ENCODE data around the gene L3MBTL3. TPM values are rescaled to one million over a fixed set of nuclear protein-coding genes. Genes with fewer than 3 reads are reported as not detected.

Gene L3MBTL3
- total RNA-seq, 2 experiments from 2014 or later, result 13.5 to 14.9 TPM

- TF ChIP-seq CTCF (IDR thresholded peaks at IDR 0.05), result no peak
- no peak for ATAC-seq
- no peaks in the 10 kb centered on the region for H3K27me3 Mint-ChIP-seq
- POLR2A ChIA-PET, result no interaction called here
- peaks cover 3% of the 10 kb centered on the region for H3K9me3 Mint-ChIP-seq
- H3K4me3 Mint-ChIP-seq, result no peak overlapping the region
- CTCF ChIA-PET, result interaction anchor here (0.8 to 0.9 kb wide), 3 partner anchors 9 to 192 kb away, joined by 3 read pairs; no protein-coding TSS in a partner anchor
- intact Hi-C loops (cut with micrococcal nuclease), result no loop called here
- no peak overlapping the region for H3K27ac Mint-ChIP-seq
- peaks cover 34% of the 10 kb centered on the region for H3K36me3 Mint-ChIP-seq (ENCODE audit: low read depth)
- DNase-seq, result no peak
- H3K4me1 Mint-ChIP-seq (ENCODE audit: low read depth), result peaks cover 11% of the 10 kb centered on the region
These were observed 72.4 kb downstream of the L3MBTL3 start for GRCh38 chr6:130090796-130091195.

GRCh38 chr6:130093546-130093945 lies 75.2 kb downstream of the L3MBTL3 start:
- peaks cover 3% of the 10 kb centered on the region for H3K9me3 Mint-ChIP-seq
- intact Hi-C loops (cut with micrococcal nuclease), result no loop called here
- no peak overlapping the region for H3K4me3 Mint-ChIP-seq
- no peaks in the 10 kb centered on the region for H3K27me3 Mint-ChIP-seq
- no peak overlapping the region for H3K27ac Mint-ChIP-seq
- TF ChIP-seq CTCF (IDR thresholded peaks at IDR 0.05), result no peak
- peaks cover 11% of the 10 kb centered on the region for H3K4me1 Mint-ChIP-seq (ENCODE audit: low read depth)
- DNase-seq, result no peak
- ChIA-PET POLR2A (no interaction called here), CTCF (no interaction called here)
- no peak for ATAC-seq
- peaks cover 41% of the 10 kb centered on the region for H3K36me3 Mint-ChIP-seq (ENCODE audit: low read depth)

GRCh38 chr6:130098317-130098716 lies 79.9 kb downstream of the L3MBTL3 start:
- CTCF ChIA-PET, result no interaction called here
- no peak for ATAC-seq
- TF ChIP-seq CTCF (IDR thresholded peaks at IDR 0.05), result no peak

GRCh38 chr6:130099119-130099518 lies 80.7 kb downstream of the L3MBTL3 start:
- CTCF ChIA-PET, result no interaction called here
- peaks cover 2% of the 10 kb centered on the region for H3K4me1 Mint-ChIP-seq (ENCODE audit: low read depth)
- intact Hi-C loops (cut with micrococcal nuclease), result no loop called here
- no peak overlapping the region for H3K4me3 Mint-ChIP-seq
- ATAC-seq (no peak), DNase-seq (no peak)
- H3K9me3 Mint-ChIP-seq, result no peaks in the 10 kb centered on the region
- H3K36me3 Mint-ChIP-seq (ENCODE audit: low read depth), result peaks cover 28% of the 10 kb centered on the region
- no peak for TF ChIP-seq CTCF (IDR thresholded peaks at IDR 0.05)
- POLR2A ChIA-PET, result no interaction called here
- H3K27ac Mint-ChIP-seq, result no peak overlapping the region
- H3K27me3 Mint-ChIP-seq, result no peaks in the 10 kb centered on the region

More at GRCh38 chr6:130098317-130098716, 79.9 kb downstream of the L3MBTL3 start:
- H3K27me3 Mint-ChIP-seq, result no peaks in the 10 kb centered on the region
- no peak overlapping the region for H3K4me3 Mint-ChIP-seq
- peaks cover 5% of the 10 kb centered on the region for H3K4me1 Mint-ChIP-seq (ENCODE audit: low read depth)
- H3K9me3 Mint-ChIP-seq, result no peaks in the 10 kb centered on the region
- H3K36me3 Mint-ChIP-seq (ENCODE audit: low read depth), result peaks cover 31% of the 10 kb centered on the region
- POLR2A ChIA-PET, result no interaction called here
- no peak for DNase-seq
- intact Hi-C loops (cut with micrococcal nuclease), result no loop called here
- no peak overlapping the region for H3K27ac Mint-ChIP-seq

- no peak for ATAC-seq
- H3K4me3 Mint-ChIP-seq, result no peak overlapping the region
- H3K27me3 Mint-ChIP-seq, result no peaks in the 10 kb centered on the region
- TF ChIP-seq CTCF (IDR thresholded peaks at IDR 0.05), result no peak
- intact Hi-C loops (cut with micrococcal nuclease), result no loop called here
- no peaks in the 10 kb centered on the region for H3K9me3 Mint-ChIP-seq
- DNase-seq, result no peak
- CTCF ChIA-PET, result no interaction called here
- peaks cover 10% of the 10 kb centered on the region for H3K4me1 Mint-ChIP-seq (ENCODE audit: low read depth)
- no peak overlapping the region for H3K27ac Mint-ChIP-seq
- peaks cover 39% of the 10 kb centered on the region for H3K36me3 Mint-ChIP-seq (ENCODE audit: low read depth)
- POLR2A ChIA-PET, result no interaction called here
These were observed 87.8 kb downstream of the L3MBTL3 start for GRCh38 chr6:130105996-130106704.
